Type B pancreatic cell (in vitro differentiated cells): ENCODE data around the gene COL4A1. TPM values are rescaled to one million over a fixed set of nuclear protein-coding genes. Genes with fewer than 3 reads are reported as not detected.

Experiments used
- DNase-seq: peaks from one replicate; pipeline ENCODE4 v3.0.0; 2021; ENCODE audit warnings: mixed read lengths; ENCODE audit not compliant: unreplicated experiment; ENCODE audit errors: extremely low spot score
- H3K27ac Mint-ChIP-seq: 2 replicates; pipeline ENCODE4 v1.8.0; 2021; ENCODE audit warnings: mild to moderate bottlenecking, mixed read lengths
- H3K27me3 Mint-ChIP-seq: 2 replicates; pipeline ENCODE4 v1.8.0; 2021; ENCODE audit warnings: mixed read lengths
- H3K36me3 Mint-ChIP-seq: 2 replicates; pipeline ENCODE4 v1.8.0; 2021; ENCODE audit warnings: mixed read lengths
- H3K4me1 Mint-ChIP-seq: one replicate; pipeline ENCODE4 v1.8.0; 2021; ENCODE audit warnings: mixed read lengths; ENCODE audit not compliant: unreplicated experiment
- H3K4me3 Mint-ChIP-seq: 2 replicates; pipeline ENCODE4 v1.8.0; 2021; ENCODE audit warnings: mild to moderate bottlenecking, mixed read lengths
- H3K9me3 Mint-ChIP-seq: 2 replicates; pipeline ENCODE4 v1.8.0; 2021; ENCODE audit warnings: mixed read lengths
- CTCF ChIP-seq: fragments of 200-600 bp; sonication (generic); conservative IDR thresholded peaks from 2 replicates; pipeline ENCODE4 v1.5.0; 2021; ENCODE audit warnings: antibody characterized with exemption, mild to moderate bottlenecking
- total RNA-seq: library from RNA; stranded (reverse); gene quantifications from 2 replicates; pipeline ENCODE4 v1.2.1, GENCODE V29; 2021; ENCODE audit warnings: low replicate concordance

Gene COL4A1
- total RNA-seq, 1 donor from 2014 or later: 83.6 TPM

DNA sequence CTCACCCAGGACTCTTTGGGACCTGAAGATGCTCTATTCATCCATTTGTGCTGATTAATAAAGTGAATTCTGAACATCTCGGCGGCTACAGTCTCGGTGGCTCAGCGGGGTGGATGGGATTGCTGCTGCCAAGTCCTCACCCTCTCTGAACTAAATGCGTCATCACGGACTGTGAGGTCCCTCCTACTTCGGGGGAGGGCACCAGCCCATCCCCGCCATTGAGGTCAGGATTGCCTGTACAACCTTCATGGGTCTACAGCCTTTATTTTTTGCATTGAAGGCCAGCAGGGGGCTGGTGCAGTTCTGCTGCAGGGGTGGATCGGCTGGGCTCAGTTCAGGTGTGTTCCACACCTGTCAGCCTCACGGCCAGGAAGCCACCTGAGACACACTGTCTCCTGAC is 181.8 kb downstream of the COL4A1 start:
- Mint-ChIP-seq H3K36me3 (no peaks in the 10 kb centered on the region), H3K4me1 (peaks cover 17% of the 10 kb centered on the region), H3K27ac (no peak overlapping the region), H3K9me3 (no peaks in the 10 kb centered on the region), H3K27me3 (peaks cover 43% of the 10 kb centered on the region), H3K4me3 (no peak overlapping the region)
- no peak for TF ChIP-seq CTCF
- no peak for DNase-seq

DNA sequence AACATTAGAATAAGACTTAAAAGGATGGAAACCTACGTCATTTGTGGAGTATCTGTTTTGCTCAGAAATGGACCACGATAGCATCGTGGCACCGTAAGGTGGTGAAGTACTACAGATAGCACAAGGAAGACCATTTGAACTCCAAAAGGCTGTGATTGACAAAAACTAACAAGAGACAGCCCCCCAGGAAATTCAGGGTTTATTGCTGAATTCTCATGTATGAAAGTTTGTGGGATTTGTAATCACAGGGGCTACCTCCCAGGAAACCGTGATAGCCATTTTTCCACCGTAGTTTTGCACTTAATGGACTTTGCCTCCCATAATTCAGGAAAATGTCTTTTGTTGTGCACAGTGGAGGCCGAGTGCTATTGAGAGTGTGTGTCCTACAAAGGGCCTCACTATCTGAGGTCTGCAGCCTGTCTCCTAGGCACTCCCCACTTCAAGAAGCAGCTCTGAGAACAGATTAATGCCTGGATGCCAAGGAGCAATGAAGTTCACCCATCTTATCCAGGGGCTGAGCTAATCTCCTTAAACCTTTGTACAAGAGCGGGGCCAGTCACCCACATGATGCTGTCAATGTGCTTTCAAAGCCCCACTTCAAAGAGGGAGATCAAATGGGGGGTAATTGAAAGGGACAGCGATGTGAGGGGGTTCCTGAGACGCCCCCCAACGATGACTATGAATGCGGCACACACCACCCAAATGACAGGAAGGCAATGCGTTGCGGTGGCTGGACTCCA is 182.6 kb downstream of the COL4A1 start:
- DNase-seq: no peak
- Mint-ChIP-seq H3K4me1 (peaks cover 17% of the 10 kb centered on the region), H3K4me3 (no peak overlapping the region), H3K9me3 (no peaks in the 10 kb centered on the region), H3K27ac (no peak overlapping the region), H3K36me3 (no peaks in the 10 kb centered on the region), H3K27me3 (peaks cover 40% of the 10 kb centered on the region)
- no peak for TF ChIP-seq CTCF

- Mint-ChIP-seq H3K36me3 (no peaks in the 10 kb centered on the region), H3K9me3 (no peaks in the 10 kb centered on the region), H3K4me1 (peaks cover 17% of the 10 kb centered on the region), H3K27me3 (peaks cover 40% of the 10 kb centered on the region), H3K27ac (peak overlapping the region; percentile 36), H3K4me3 (no peak overlapping the region)
- TF ChIP-seq CTCF: no peak
- DNase-seq: no peak
Measured at GRCh38 chr13:110123041-110123809, 183.7 kb downstream of the COL4A1 start.

DNA sequence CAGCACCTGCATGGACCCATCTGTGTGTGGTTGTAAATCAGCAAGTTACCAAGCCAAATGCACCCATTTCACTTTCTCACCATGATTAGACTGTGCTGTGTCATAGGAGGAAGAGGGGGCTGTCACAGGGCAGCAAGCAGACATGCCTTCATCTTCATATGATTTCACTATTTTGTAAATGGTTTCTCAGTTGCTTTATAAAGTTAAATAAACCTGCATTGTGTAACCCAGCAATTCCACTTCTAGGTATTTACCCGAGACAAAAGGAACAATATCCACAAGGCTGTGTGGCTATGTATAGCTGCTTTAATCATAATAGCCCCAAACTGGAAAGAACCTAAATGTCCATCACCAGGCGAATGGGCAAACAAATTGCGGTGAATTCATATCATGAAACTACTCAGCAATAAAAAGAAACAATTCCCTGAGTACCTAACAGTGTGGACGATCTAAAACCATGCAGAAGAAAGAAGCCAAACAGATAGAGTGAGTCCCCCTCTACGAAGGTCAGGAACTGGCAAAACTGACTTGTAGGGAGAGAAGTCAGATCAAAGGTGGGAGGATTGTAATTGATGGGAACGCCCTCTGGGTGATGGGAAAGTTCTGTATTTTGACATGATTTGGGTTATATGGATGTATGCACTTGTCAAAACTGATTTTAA is 185.4 kb downstream of the COL4A1 start:
- no peak for DNase-seq
- Mint-ChIP-seq H3K27me3 (peaks cover 33% of the 10 kb centered on the region), H3K36me3 (no peaks in the 10 kb centered on the region), H3K4me3 (no peak overlapping the region), H3K27ac (no peak overlapping the region), H3K4me1 (peaks cover 9% of the 10 kb centered on the region), H3K9me3 (no peaks in the 10 kb centered on the region)
- TF ChIP-seq CTCF: no peak

GRCh38 chr13:110119935-110120905 is 186.7 kb downstream of the COL4A1 start:
- no peak for DNase-seq
- H3K4me3 Mint-ChIP-seq: no peak overlapping the region
- no peaks in the 10 kb centered on the region for H3K36me3 Mint-ChIP-seq
- no peak overlapping the region for H3K27ac Mint-ChIP-seq
- H3K9me3 Mint-ChIP-seq: no peaks in the 10 kb centered on the region
- no peak for TF ChIP-seq CTCF
- H3K27me3 Mint-ChIP-seq: peaks cover 38% of the 10 kb centered on the region
- H3K4me1 Mint-ChIP-seq: peaks cover 8% of the 10 kb centered on the region
